Measurements from ENCODE around the gene HDDC2. TPM values are rescaled to one million over a fixed set of nuclear protein-coding genes. Genes with fewer than 3 reads are reported as not detected.

The HDDC2 gene
- total and polyA plus RNA-seq, 5 experiments from 2014 or later: 62.9 to 134 (median 118) TPM

DNA sequence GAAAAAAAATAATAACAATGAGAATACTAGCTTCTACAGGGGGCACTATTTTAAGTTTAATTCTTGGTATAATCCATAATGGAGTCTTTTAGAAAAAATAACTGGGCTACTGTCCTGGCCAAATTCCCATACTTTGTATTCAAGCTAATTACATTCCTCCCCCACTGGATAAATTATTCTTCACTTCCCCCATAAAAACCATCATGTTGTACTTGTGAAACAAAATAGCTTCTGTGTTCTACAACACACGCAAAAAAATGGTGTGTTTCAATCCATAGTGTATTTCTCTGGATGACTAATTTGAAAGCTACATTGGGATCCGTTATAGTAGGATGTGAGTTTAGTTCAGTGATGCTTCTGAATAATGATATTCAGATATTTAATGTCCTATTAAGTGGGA lies 21.6 kb upstream of the HDDC2 start:
- no peak for ATAC-seq
- Mint-ChIP-seq H3K4me1 (no peaks in the 10 kb centered on the region), H3K27me3 (peaks cover 2 to 18% (median 11%) of the 10 kb centered on the region in 5 donors), H3K27ac (no peak overlapping the region), H3K36me3 (no peaks in the 10 kb centered on the region), H3K9me3 (peaks cover 0 to 4% (median 0%) of the 10 kb centered on the region in 9 donors), H3K4me3 (no peak overlapping the region)
- no peak for DNase-seq
- POLR2A ChIA-PET: no interaction called here

DNA sequence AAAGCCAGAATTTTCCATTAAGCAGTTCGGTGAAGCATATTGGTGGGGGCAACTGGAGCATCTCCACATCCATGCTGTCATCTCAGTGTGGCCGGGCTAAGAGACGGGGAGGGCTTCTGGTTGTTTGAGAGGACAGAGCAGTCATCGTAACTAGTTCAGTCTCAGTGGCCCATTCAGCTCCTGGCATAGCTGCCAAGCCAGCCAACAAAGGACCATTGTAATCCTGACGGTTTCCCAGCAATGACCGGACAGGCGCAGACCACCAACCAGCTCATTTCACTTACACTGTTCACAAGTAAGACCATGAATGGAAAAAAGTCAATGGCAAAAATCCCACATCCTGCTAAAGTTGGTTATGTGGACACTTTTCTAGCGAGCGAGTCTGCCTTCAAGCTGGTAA lies 14.9 kb upstream of the HDDC2 start:
- ATAC-seq: no peak
- Mint-ChIP-seq H3K36me3 (no peaks in the 10 kb centered on the region), H3K27me3 (peaks cover 0 to 10% (median 7%) of the 10 kb centered on the region in 5 donors), H3K4me1 (no peaks in the 10 kb centered on the region), H3K4me3 (no peak overlapping the region), H3K9me3 (no peaks in the 10 kb centered on the region), H3K27ac (peak overlapping the region in 1 of 10 donors; percentile 29)
- no peak for DNase-seq
- POLR2A ChIA-PET: no interaction called here

DNA sequence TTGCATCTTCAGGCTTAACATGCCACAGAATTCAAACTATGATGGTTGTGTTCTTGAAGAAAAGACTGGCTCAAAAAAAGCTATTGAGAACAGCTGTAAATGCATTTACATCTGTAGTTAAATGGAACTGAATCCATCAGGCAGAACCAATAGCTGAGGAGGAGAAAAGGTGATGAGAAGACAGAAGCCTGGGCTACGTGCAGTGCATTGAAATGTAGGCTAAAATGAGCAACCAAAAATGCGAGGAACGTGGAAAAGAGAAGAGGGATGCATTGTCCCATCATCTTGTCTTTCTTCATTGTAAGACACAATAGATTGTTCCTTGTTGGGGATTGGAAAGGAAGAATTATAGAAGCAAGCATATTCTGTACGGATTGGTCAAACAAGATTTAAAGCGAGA lies 13.8 kb upstream of the HDDC2 start:
- Mint-ChIP-seq H3K27ac (no peak overlapping the region), H3K27me3 (peaks cover 0 to 12% (median 10%) of the 10 kb centered on the region in 5 donors), H3K4me1 (peaks cover 0 to 5% (median 2%) of the 10 kb centered on the region in 4 donors), H3K4me3 (no peak overlapping the region), H3K9me3 (no peaks in the 10 kb centered on the region), H3K36me3 (no peaks in the 10 kb centered on the region)
- DNase-seq (no peak), ATAC-seq (no peak)
- POLR2A ChIA-PET: no interaction called here

GRCh38 chr6:125314009-125314581 lies 12.3 kb upstream of the HDDC2 start:
- no peaks in the 10 kb centered on the region for H3K36me3 Mint-ChIP-seq

GRCh38 chr6:125312950-125313349 lies 11.2 kb upstream of the HDDC2 start:
- Mint-ChIP-seq H3K9me3 (no peaks in the 10 kb centered on the region), H3K27me3 (peaks cover 3 to 18% (median 11%) of the 10 kb centered on the region in 5 donors), H3K36me3 (no peaks in the 10 kb centered on the region), H3K4me3 (no peak overlapping the region), H3K4me1 (peaks cover 2 to 5% (median 2%) of the 10 kb centered on the region in 4 donors), H3K27ac (no peak overlapping the region)
- ATAC-seq (no peak), DNase-seq (no peak)
- POLR2A ChIA-PET: no interaction called here

More at GRCh38 chr6:125314009-125314581, 12.3 kb upstream of the HDDC2 start:
- Mint-ChIP-seq H3K4me1 (peaks cover 0 to 5% (median 2%) of the 10 kb centered on the region in 4 donors), H3K4me3 (no peak overlapping the region), H3K27me3 (peaks cover 0 to 13% (median 10%) of the 10 kb centered on the region in 5 donors), H3K27ac (no peak overlapping the region), H3K9me3 (no peaks in the 10 kb centered on the region)
- peak; percentile 47 to 65 for ATAC-seq
- DNase-seq: peak in 6 of 10 donors; percentile 10 to 39 (median 29)
- POLR2A ChIA-PET: no interaction called here

DNA sequence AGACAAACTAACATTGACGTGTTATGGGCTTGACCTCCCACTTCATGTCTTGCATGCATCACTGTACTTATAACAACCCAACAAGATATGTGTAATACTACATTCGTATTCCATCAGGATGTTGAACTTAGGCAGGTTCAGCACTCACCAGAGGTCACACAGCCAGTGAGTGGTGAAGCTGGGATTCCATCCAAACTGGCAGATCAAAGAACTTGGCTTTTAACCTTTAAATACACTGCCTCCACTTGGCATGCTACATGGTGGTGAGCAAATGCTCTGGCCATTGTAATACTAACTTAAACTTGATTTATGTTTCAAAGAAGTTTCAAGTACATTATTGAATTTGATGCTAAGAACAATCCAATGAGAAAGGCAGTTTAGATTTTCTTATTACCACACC lies 10.7 kb upstream of the HDDC2 start:
- H3K36me3 Mint-ChIP-seq: no peaks in the 10 kb centered on the region
- POLR2A ChIA-PET: no interaction called here
- no peaks in the 10 kb centered on the region for H3K9me3 Mint-ChIP-seq
- H3K4me1 Mint-ChIP-seq: peaks cover 2 to 5% (median 2%) of the 10 kb centered on the region in 4 donors
- DNase-seq (no peak), ATAC-seq (no peak)
- no peak overlapping the region for H3K4me3 Mint-ChIP-seq
- H3K27me3 Mint-ChIP-seq: peaks cover 6 to 16% (median 12%) of the 10 kb centered on the region in 5 donors
- H3K27ac Mint-ChIP-seq: no peak overlapping the region

DNA sequence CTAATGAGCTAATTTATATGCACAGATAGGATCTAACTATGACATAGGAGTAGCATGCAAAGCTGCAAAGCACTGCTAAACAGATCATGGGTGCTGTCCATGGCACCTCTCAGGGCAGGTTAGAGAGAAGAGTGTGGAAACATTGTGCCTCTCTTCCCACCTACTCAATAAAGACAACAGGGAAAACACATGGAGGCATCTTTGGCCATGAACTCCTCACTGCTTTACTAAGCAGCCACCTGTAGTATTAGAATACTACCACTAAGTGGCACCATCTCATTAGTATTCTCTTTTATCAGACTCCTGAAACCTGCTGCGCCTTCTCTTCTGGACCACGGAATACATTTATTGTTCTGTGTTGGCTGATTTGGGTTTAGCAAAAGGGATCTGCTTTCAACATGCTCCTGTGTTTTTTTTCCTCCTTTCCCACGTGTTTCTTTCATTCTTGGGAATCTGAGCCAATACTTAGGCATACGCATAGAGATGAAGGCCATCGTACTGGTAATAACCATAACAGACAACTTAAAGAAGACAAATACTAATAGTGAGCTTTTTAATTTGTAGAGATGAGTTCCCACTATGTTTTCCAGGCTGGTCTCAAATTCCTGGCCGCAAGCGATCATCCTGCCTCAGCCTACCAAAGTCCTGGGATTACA lies 9.4 kb upstream of the HDDC2 start:
- Mint-ChIP-seq H3K9me3 (no peaks in the 10 kb centered on the region), H3K4me1 (peaks cover 2 to 5% (median 2%) of the 10 kb centered on the region in 4 donors)
- peak in 5 of 10 donors; percentile 14 to 62 (median 57) for DNase-seq

DNA sequence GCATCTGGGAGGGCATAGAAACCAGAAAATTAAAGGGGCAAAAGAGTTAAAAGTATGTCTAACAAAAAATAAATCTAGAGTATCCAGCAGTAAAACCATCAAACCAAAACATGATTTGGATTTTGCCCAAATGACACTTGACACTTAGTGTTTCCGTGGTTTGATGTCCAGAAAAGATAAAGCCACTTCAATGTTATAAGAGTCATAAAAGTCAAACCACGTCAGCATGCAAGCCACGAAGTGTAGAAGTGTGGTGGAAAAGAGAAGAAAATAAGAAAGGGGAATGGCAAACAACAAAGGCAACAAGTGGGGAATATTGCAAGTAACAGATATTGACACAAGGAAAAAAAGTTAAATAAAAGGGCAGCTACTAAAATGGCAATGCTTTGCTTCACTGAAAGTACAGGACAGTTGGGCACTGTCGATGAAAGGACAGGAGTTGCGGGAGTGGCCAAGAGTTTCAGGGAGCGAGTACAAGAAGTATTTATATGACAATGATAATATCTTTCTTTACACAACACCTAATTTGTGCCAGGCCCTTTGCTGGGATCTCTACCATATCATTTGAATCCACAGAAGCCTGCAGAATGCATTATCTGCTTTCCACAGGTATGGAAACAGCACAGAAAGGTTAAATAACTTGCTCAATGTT lies 6.3 kb upstream of the HDDC2 start:
- Mint-ChIP-seq H3K4me1 (peaks cover 9 to 13% (median 10%) of the 10 kb centered on the region in 4 donors), H3K9me3 (no peaks in the 10 kb centered on the region), H3K36me3 (no peaks in the 10 kb centered on the region), H3K27ac (peak overlapping the region in 1 of 10 donors; percentile 53), H3K4me3 (no peak overlapping the region), H3K27me3 (peaks cover 8 to 21% (median 17%) of the 10 kb centered on the region in 5 donors)
- DNase-seq (no peak), ATAC-seq (no peak)
- POLR2A ChIA-PET: no interaction called here

More for the DNA sequence above, 9.4 kb upstream of the HDDC2 start:
- POLR2A ChIA-PET: interaction anchor here (1.7 kb wide), 1 partner anchor 479 kb away, joined by 4 read pairs; the partner anchor contains the start of gene NCOA7
- no peaks in the 10 kb centered on the region for H3K36me3 Mint-ChIP-seq
- H3K4me3 Mint-ChIP-seq: no peak overlapping the region
- peak; percentile 74 to 91 for ATAC-seq
- H3K27me3 Mint-ChIP-seq: peaks cover 8 to 17% (median 15%) of the 10 kb centered on the region in 5 donors
- H3K27ac Mint-ChIP-seq: no peak overlapping the region

- no peak overlapping the region for H3K27ac Mint-ChIP-seq
- DNase-seq: no peak
- H3K36me3 Mint-ChIP-seq: no peaks in the 10 kb centered on the region
- H3K4me1 Mint-ChIP-seq: peaks cover 15 to 21% (median 18%) of the 10 kb centered on the region in 4 donors
- H3K27me3 Mint-ChIP-seq: peaks cover 7 to 21% (median 12%) of the 10 kb centered on the region in 5 donors
- no peak for ATAC-seq
- POLR2A ChIA-PET: interaction anchor here (0.7 kb wide), 1 partner anchor 482 kb away, joined by 5 read pairs; no protein-coding TSS in a partner anchor
- no peak overlapping the region for H3K4me3 Mint-ChIP-seq
- peaks cover 0 to 3% (median 0%) of the 10 kb centered on the region in 9 donors for H3K9me3 Mint-ChIP-seq
These were observed 5.5 kb upstream of the HDDC2 start for GRCh38 chr6:125307150-125307838.

DNA sequence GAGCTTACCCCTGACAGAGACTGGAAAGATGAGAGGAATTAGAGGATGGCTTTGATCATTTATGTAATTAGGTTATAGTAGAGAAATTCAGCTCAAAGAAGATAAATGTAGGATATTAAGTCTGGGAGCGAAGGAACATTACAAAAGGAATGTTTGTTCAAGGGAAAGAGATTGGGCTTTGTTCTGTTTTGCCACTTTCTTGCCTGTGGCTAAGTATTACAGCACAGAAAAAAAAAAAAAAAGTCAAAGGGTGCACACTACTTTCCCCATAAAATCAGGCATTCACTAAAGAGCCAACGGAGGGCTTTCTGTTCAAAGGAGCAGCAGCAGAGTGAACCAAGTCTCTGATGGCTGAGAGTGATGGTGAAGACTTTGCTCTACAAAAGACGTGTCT lies 5.0 kb upstream of the HDDC2 start:
- DNase-seq (no peak), ATAC-seq (no peak)
- Mint-ChIP-seq H3K9me3 (peaks cover 0 to 5% (median 0%) of the 10 kb centered on the region in 9 donors), H3K36me3 (no peaks in the 10 kb centered on the region), H3K27ac (no peak overlapping the region), H3K27me3 (peaks cover 4 to 21% (median 9%) of the 10 kb centered on the region in 5 donors), H3K4me3 (no peak overlapping the region), H3K4me1 (peaks cover 18 to 26% (median 20%) of the 10 kb centered on the region in 4 donors)
- POLR2A ChIA-PET: interaction anchor here (0.7 kb wide), 1 partner anchor 483 kb away, joined by 5 read pairs; no protein-coding TSS in a partner anchor

DNA sequence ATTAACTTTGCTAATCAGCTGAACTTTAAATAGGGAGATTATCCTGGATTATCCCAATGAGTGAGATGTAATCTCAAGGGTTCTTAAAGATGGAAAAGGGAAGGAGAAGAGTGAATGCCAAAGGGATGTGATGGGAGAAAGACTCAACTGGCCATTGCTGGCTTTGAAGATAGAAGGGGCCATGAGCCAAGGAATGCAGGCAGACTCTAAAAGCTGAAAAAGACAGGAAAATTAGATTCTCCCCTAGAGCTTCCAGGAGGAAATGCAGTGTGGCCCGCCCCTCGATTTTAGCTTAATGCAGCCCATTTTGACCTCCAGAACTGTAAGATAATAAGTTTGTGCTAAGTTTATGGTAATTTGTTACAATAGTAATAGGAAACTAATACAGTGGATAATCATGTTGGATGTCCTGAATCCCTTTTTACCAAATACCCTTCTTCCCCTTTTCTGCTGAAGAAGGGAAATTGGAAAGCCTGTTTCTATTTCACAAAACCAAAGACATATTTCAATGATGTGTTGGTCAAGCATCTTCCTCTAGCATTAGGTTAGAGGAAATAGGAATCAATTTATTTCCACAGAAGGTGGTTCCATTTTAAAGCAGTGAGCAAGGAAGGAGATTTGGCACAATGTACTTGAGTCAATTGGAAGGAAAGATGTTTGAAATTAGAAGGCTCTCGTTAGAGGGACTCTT lies 3.3 kb upstream of the HDDC2 start:
- peak overlapping the region in 1 of 10 donors; percentile 25 for H3K27ac Mint-ChIP-seq
- H3K4me1 Mint-ChIP-seq: peaks cover 25 to 32% (median 31%) of the 10 kb centered on the region in 4 donors
- ATAC-seq (no peak), DNase-seq (no peak)
- POLR2A ChIA-PET: interaction anchor here (1.2 kb wide), 1 partner anchor 485 kb away, joined by 9 read pairs; the partner anchor contains the start of gene NCOA7
- H3K9me3 Mint-ChIP-seq: peaks cover 0 to 5% (median 0%) of the 10 kb centered on the region in 9 donors
- H3K36me3 Mint-ChIP-seq: peaks cover 0 to 3% (median 0%) of the 10 kb centered on the region in 3 donors
- H3K27me3 Mint-ChIP-seq: peaks cover 2 to 21% (median 7%) of the 10 kb centered on the region in 5 donors
- H3K4me3 Mint-ChIP-seq: no peak overlapping the region

DNA sequence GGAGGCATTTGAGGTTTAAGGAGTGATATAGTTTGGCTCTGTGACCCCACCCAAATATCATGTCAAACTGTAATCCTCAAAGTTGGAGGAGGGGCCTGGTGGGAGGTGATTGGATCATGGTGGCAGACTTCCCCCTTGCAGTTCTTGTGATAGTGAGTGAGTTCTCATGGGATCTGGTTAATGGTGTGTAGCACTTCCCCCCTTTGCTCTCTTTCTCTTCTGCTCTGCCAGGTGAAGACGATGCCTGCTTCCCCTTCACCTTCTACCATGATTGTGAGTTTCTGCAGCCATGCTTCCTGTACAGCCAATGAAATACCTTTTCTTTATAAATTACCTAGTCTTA lies 1.7 kb upstream of the HDDC2 start:
- Mint-ChIP-seq H3K4me1 (peaks cover 34 to 45% (median 43%) of the 10 kb centered on the region in 4 donors), H3K4me3 (peak overlapping the region in 7 of 10 donors; percentile 25 to 96 (median 91)), H3K9me3 (peaks cover 0 to 5% (median 0%) of the 10 kb centered on the region in 9 donors), H3K27me3 (peaks cover 2 to 21% (median 7%) of the 10 kb centered on the region in 5 donors), H3K36me3 (peaks cover 0 to 19% (median 8%) of the 10 kb centered on the region in 3 donors), H3K27ac (peak overlapping the region; percentile 85 to 98 (median 92))
- POLR2A ChIA-PET: interaction anchor here (1.9 to 2.9 kb wide), 2 partner anchors 445 to 461 kb away, joined by 5 to 18 read pairs; partner anchors contain the start of gene HEY2
- ATAC-seq: no peak
- DNase-seq: no peak
